ENCODE data around the gene ACSM6. TPM values are rescaled to one million over a fixed set of nuclear protein-coding genes. Genes with fewer than 3 reads are reported as not detected.
A peak's percentile ranks its signal among the peaks of the same experiment; 100 is the strongest.

ACSM6 gene
- total RNA-seq, 1 donor from 2014 or later: not detected

DNA sequence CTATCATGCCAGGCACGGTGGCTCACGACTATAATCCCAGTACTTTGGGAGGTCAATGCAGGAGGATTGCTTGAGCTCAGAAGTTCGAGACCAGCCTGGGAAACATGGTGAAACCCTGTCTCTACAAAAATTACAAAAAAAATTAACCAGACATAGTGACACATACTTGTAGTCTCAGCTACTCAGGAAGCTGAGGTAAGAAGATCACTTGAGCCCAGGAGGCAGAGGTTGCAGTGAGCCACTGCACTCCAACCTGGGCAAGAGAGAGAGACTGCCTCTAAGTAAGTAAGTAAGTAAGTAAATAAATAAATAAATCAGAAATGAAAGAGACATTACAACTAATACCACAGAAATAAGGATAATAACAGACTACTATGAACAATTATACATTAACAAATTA is 60.6 kb downstream of the ACSM6 start:
- H3K4me1 ChIP-seq: peaks cover 2% of the 10 kb centered on the region
- no peak for DNase-seq (ENCODE audit: extremely low spot score in 2 of 2)
- peaks cover 0 to 11% of the 10 kb centered on the region in 2 donors for H3K36me3 ChIP-seq
- intact Hi-C loops (cut with DNase I): no loop called here
- no peak overlapping the region for H3K27ac ChIP-seq
- H3K4me3 ChIP-seq: no peak overlapping the region
- no peaks in the 10 kb centered on the region for H3K9me3 ChIP-seq
- H3K27me3 ChIP-seq: no peaks in the 10 kb centered on the region
- TF ChIP-seq CTCF (IDR thresholded peaks at IDR 0.05) (no peak), POLR2AphosphoS5 (IDR thresholded peaks at IDR 0.05; ENCODE audit: insufficient read depth in 1 of 2, low read depth in 1 of 2) (no peak), POLR2A (IDR thresholded peaks at IDR 0.05) (no peak)

DNA sequence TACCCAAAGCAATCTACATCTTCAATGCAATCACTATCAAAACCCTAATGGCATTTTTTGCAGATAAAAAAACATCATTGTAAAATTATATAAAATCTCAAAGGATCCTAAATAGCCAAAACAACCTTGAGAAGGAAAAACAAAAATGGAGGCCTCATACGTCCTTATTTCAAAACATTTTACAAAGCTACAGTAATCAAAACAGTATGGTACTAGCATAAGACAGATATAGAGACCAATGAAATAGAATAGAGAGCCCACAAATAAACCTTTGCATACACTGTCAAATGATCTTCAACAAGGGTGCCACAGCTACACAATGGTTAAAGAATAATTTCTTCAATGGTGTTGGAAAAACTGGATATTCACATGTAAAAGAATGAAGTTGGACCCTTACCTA is 62.2 kb downstream of the ACSM6 start:
- TF ChIP-seq POLR2A (IDR thresholded peaks at IDR 0.05) (no peak), CTCF (IDR thresholded peaks at IDR 0.05) (no peak), POLR2AphosphoS5 (IDR thresholded peaks at IDR 0.05; ENCODE audit: insufficient read depth in 1 of 2, low read depth in 1 of 2) (no peak)
- peaks cover 0 to 11% of the 10 kb centered on the region in 2 donors for H3K36me3 ChIP-seq
- no peaks in the 10 kb centered on the region for H3K9me3 ChIP-seq
- H3K27me3 ChIP-seq: no peaks in the 10 kb centered on the region
- DNase-seq (ENCODE audit: extremely low spot score in 2 of 2): no peak
- no peak overlapping the region for H3K4me3 ChIP-seq
- intact Hi-C loops (cut with DNase I): no loop called here
- H3K27ac ChIP-seq: no peak overlapping the region
- peaks cover 13% of the 10 kb centered on the region for H3K4me1 ChIP-seq

GRCh38 chr10:95257849-95258248 is 63.8 kb downstream of the ACSM6 start:
- no peak for DNase-seq (ENCODE audit: extremely low spot score in 2 of 2)
- H3K9me3 ChIP-seq: no peaks in the 10 kb centered on the region
- no peak for TF ChIP-seq POLR2AphosphoS5 (IDR thresholded peaks at IDR 0.05; ENCODE audit: insufficient read depth in 1 of 2, low read depth in 1 of 2)
- no peak for TF ChIP-seq CTCF (IDR thresholded peaks at IDR 0.05)
- TF ChIP-seq POLR2A (IDR thresholded peaks at IDR 0.05): no peak
- no peak overlapping the region for H3K27ac ChIP-seq
- intact Hi-C loops (cut with DNase I): no loop called here
- no peaks in the 10 kb centered on the region for H3K27me3 ChIP-seq
- peaks cover 16% of the 10 kb centered on the region for H3K4me1 ChIP-seq
- peaks cover 0 to 16% of the 10 kb centered on the region in 2 donors for H3K36me3 ChIP-seq
- H3K4me3 ChIP-seq: no peak overlapping the region

- DNase-seq (ENCODE audit: extremely low spot score in 2 of 2): peak in 1 of 2 donors; percentile 81
- H3K27ac ChIP-seq: peak overlapping the region; percentile 57
- TF ChIP-seq POLR2AphosphoS5 (IDR thresholded peaks at IDR 0.05; ENCODE audit: insufficient read depth in 1 of 2, low read depth in 1 of 2): no peak
- no peak for TF ChIP-seq CTCF (IDR thresholded peaks at IDR 0.05)
- no peak for TF ChIP-seq POLR2A (IDR thresholded peaks at IDR 0.05)
- H3K27me3 ChIP-seq: no peaks in the 10 kb centered on the region
- peaks cover 30% of the 10 kb centered on the region for H3K4me1 ChIP-seq
- H3K9me3 ChIP-seq: no peaks in the 10 kb centered on the region
- peaks cover 0 to 32% of the 10 kb centered on the region in 2 donors for H3K36me3 ChIP-seq
- intact Hi-C loops (cut with DNase I): no loop called here
- no peak overlapping the region for H3K4me3 ChIP-seq
Observed at GRCh38 chr10:95260397-95260881, 66.4 kb downstream of the ACSM6 start.

- Histone ChIP-seq H3K36me3 (peaks cover 0 to 31% of the 10 kb centered on the region in 2 donors), H3K4me3 (no peak overlapping the region), H3K9me3 (no peaks in the 10 kb centered on the region), H3K27ac (peak overlapping the region; percentile 57), H3K4me1 (peaks cover 34% of the 10 kb centered on the region), H3K27me3 (no peaks in the 10 kb centered on the region)
- no peak for TF ChIP-seq POLR2AphosphoS5 (IDR thresholded peaks at IDR 0.05; ENCODE audit: insufficient read depth in 1 of 2, low read depth in 1 of 2)
- no peak for TF ChIP-seq CTCF (IDR thresholded peaks at IDR 0.05)
- TF ChIP-seq POLR2A (IDR thresholded peaks at IDR 0.05): no peak
- peak in 1 of 2 donors; percentile 69 for DNase-seq (ENCODE audit: extremely low spot score in 2 of 2)
- intact Hi-C loops (cut with DNase I): no loop called here
Observed at GRCh38 chr10:95260909-95261552, 67.0 kb downstream of the ACSM6 start.
